Renal pelvis (tissue), 4 donors: ENCODE results near the gene GRB10. TPM values are rescaled to one million over a fixed set of nuclear protein-coding genes. Genes with fewer than 3 reads are reported as not detected.

ENCODE experiments used
- DNase-seq: peaks from one replicate; pipeline ENCODE4 v3.0.0-alpha.2; 2013
- polyA plus RNA-seq, 3 donors: library from polyadenylated mRNA; unstranded; fragments of 120-200 nt; gene quantifications; one replicate each; pipeline ENCODE4 v1.2.1, GENCODE V29; 2013; ENCODE audit not compliant: insufficient read length in 3 of 3

The GRB10 gene
- polyA plus RNA-seq, 3 donors = 31.3 to 50.8 (median 45.3) TPM

GRCh38 chr7:50657912-50658311 is 124.8 kb downstream of the GRB10 start:
- DNase-seq = no peak

GRCh38 chr7:50657341-50657873 is 125.3 kb downstream of the GRB10 start:
- DNase-seq = no peak

DNA sequence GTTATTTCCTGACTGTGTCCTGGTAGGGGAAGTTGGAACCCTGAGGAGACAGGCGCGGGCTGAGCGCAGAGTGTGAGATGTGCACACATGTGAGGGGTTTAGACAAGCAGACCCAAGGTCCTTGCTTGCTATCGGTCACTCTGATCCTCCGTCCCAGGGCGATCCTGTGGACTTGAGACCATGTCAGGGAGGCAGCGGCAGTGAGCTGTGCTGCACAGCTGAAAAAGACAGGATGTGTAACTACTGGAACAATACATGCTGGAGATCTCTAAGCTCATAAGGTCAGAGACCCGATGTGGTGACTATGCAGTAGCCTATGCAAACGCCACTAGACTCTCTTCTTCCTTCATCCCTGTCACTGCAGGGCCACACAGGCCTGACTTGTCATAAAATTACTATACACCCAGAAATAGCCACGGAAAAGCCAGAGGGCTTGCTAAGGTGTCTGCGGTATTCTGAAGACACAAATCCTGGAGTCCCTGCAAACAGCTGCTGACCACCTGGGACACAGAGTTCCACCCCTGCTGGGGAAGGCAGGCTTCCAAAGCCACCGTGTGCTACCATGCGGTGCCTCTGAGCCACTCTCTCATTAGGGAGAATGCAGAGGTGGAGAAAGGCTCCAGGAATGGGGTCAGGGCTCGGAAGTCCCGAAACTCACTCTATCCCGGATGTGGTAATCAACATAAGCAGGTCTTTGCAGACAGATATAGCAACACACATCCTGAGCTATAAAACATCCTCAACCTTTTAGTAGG is 126.4 kb downstream of the GRB10 start:
- DNase-seq = no peak

DNA sequence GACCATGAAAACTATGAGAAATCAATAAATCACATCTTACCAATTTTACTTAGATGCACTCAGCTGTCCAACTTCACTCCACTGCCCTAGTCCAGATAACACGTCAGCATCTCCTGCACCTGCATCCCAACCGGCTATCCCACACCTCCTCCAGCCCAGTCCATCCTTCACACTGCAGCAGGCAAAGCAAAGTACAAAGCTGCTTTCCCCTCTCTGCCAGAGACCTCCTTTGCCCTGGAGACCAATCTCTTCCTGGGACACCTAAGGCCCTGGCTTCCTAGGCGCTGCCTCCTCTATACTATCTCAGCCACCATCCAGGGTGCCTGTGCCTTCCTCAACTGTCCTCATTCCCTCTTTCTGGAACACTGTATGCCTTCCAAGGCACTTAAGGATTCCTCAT is 127.2 kb downstream of the GRB10 start:
- no peak for DNase-seq

- DNase-seq = no peak
Measured at GRCh38 chr7:50655020-50655419, 127.7 kb downstream of the GRB10 start.

DNA sequence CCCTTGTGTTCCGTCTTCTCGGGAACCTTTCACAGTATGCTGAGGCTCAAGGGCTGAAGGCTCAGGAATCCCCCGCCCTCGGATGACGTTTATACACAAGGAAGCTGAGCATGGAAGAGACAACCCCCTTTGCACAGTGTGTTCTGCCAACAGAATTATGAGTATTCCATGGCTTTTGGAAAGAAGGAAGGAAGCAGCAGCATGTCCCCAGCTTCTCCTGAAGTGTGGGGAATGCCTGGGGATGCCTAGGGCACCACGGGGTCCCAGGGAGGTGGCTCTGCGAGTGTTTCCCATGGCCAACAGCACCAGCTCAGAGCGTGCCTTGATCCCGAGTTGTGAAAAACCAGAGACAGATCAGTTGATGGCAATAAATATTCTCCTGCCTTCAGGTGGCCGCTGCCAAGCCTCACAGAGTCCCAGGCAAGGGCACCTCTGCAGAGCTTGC is 128.7 kb downstream of the GRB10 start:
- DNase-seq = no peak

GRCh38 chr7:50653126-50653864 is 129.4 kb downstream of the GRB10 start:
- no peak for DNase-seq

DNA sequence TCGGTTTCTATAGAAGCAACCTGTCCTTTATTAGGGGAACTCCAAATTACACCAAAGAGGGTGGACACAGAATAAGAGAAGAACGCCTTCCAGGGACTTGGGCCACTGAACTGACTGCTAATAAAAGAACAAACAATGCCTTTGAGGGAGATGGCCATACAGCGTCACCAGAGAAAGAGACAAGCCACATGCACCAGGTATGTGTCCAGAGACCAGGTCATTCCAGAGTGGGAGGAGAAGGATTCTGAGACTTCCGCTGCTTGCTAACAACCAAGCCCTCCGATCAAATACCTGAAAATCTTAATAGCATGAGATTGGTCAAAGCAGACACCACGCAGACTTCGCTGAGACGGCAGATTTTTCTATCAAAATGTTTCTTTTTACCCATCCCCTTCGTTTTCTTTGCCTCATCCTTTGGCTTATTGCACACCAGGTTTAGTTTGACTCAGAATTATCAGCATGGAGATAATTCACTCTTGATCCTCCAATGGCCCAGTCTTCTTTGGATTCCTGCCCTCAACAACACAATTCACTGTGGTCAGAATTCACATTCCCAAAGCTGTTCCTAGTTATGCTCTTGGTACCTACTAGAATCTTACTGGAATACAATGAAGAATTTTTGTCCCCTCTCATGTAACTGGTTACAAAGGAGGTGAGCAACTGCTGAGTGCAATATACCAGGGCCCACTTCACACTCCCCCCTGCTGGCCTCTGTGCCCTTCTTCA is 130.1 kb downstream of the GRB10 start:
- no peak for DNase-seq

- no peak for DNase-seq
Measured at GRCh38 chr7:50651271-50651989, 131.3 kb downstream of the GRB10 start.

DNA sequence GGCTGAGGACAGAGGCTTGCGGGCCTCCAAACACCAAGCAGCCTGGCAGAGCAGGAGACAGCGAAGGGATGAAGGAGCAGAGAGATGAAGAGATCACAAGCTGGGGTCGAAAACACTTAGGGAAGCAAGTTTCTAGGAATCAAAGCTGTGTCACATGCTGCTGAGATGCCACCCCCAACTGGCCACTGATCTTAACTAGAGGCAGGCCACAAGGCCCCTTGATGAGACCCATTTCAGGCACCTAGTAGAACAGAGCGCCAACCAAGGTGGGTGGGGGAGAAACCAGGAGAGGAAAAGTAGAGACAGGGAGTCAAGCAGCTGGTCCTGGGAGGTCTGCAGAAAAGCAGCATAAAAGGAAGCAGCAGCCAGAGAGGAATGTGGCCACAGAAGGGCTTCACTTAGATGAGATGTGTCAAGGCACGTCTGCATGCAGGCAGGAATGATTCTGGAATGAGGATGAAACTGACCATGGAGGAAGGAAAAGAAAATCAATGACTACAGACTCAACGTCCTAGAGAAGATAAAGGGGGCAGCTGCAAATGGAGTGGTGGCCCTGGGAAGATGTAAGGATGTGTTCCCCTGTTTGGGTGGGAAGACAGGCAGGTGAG is 132.5 kb downstream of the GRB10 start:
- no peak for DNase-seq

GRCh38 chr7:50649259-50649885 is 133.3 kb downstream of the GRB10 start:
- DNase-seq = no peak

- no peak for DNase-seq
Measured at GRCh38 chr7:50648570-50649169, 134.0 kb downstream of the GRB10 start.

DNA sequence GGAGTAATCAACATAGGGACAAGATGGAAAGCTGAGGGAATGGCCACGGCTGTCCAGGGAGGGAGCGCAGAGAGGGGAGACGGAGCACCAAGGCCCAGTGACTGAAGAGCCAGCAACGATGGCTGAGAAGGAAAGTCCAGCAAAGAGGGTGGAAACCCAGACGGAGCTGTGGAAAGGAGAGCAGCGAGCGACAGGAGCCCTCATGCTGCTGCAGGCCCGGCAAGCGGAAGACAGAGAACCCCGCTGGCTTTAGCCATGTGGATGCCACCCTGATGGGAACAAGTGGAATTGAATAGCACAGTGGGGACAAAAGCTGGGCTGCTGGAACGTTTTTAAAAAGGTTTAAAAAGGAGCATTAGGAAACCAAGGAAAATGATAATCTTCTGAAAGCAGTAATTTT is 134.6 kb downstream of the GRB10 start:
- DNase-seq = no peak

GRCh38 chr7:50647286-50647980 is 135.3 kb downstream of the GRB10 start:
- DNase-seq = no peak

DNA sequence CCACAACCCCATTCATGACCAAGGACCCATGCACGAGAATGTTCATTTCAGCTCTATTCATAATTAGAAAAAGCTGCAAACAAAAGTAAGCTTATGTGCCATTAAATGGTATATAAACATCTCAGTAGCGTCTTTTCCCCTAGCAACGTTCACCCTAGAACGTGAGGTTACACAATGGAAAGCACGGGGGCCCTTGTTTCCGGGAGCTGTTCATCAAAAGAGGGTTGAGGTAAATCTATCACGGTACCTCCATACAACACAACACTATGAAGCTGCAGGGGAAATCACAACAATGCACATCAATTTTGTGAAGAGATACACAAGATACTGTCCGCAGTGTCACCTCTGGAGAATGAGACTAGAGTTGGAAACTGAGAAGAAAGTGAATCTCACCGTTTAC is 136.6 kb downstream of the GRB10 start:
- no peak for DNase-seq

- no peak for DNase-seq
Measured at GRCh38 chr7:50645186-50645585, 137.5 kb downstream of the GRB10 start.

GRCh38 chr7:50644586-50644985 is 138.1 kb downstream of the GRB10 start:
- DNase-seq = no peak

GRCh38 chr7:50644114-50644513 is 138.6 kb downstream of the GRB10 start:
- no peak for DNase-seq
